ENCODE results near the gene CRYM. TPM values are rescaled to one million over a fixed set of nuclear protein-coding genes. Genes with fewer than 3 reads are reported as not detected.
"Not testable (repeated sequence)": the region's sequence is repeated elsewhere in the genome, so short reads cannot be mapped to it uniquely, and the experiment has no call there.

Gene CRYM
- total RNA-seq: not detected in 2 replicates

DNA sequence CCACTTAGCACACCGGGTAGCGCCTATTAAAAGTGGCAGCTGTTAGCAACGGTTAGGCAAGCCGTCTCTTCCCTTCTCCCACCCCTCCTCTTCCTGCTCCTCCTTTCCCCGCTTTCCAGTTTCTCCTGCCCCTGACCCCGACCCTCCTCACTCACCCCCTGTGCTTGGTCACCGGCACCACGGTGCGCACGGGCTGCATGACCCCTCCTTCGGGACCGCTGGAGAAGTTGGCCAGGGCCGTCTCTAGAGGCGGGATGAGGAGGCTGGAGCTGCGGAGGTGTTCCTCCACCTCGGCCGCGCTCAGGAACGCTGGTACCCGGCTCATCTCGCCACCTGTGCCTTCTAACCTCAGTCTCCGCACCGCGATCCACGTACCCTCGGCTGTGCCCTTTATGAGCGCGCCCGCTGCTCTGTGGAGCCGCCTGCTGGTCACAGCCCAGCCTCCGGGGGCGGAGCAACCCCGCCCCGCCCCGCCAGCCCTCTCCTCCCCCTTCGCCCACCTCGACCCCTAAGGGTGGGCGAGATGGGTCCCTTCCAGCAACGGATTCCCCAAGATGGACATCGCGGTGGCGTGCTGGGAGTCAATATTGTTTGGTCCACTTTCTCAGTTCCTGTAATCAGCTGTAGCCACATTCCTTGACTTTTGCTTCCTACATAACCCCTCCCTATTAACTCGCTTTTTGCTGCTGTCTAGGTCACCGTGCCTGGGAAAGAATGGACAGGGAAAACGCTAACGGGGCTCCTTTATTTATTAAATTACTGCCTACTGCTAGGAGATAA is at the start of gene CRYM:
TSS of gene CRYM (minus strand) at position 364 of the 780 bp plus-strand sequence. CDS start at position 325, 39 bp downstream.
- no peak for DNase-seq (ENCODE audit: low read depth, low spot score)

DNA sequence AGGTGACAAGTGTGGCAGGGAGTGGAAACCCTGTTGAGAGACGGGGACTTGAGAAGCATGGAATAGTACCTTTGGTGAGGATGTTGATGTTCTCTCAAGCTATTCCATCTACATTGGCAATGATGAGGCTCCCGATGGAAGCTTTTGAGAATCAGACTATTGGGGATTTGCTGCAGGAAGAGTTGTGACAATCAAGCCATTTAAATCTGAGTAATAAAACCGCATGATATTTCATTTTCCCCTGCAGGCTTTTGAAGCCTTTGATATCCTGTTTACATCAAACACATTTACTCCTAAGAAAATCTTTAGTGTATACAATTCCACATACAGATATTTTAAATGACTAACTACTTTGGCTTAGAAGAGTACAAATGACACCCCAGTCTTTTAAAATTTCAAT is 49.0 kb upstream of the CRYM start:
- no peak for DNase-seq (ENCODE audit: low read depth, low spot score)

DNA sequence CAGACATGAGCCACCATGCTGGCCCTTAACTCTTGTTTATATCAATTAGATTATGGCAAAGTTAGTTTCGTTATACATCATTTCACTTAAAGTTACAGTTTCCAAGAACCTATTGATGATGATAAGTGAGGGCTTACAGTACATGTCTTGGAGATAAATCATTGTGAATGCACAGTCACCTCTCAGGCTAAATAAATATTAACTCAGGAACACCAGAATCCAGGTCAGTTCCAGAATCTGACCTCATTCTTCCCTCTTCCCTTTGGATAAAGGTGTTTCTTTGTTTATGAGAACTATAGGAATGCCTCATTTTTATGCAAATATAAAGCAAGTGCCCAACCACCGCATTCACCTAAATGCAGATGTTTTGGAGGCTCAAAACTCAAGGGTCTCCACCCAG is 48.4 kb upstream of the CRYM start:
- DNase-seq (ENCODE audit: low read depth, low spot score): no peak

DNA sequence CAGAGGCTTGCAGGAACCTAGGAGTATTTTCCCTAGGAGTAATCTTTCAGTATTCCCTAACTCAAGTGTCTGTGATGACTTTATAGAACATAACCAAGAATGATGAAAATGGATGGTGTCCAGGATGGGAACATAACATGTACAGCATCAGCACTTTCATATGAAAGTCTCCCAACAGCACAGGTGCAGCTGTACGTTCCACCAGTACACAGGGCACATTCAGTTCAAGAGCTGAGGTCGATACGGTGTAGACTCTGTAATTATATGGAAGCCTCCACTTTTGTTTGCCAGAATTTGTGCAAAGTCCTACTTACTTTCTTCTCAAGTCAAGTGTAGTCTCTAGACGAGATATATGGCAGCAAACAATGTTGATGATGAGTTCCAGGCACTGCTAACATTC is 46.2 kb upstream of the CRYM start:
- DNase-seq (ENCODE audit: low read depth, low spot score): no peak

DNA sequence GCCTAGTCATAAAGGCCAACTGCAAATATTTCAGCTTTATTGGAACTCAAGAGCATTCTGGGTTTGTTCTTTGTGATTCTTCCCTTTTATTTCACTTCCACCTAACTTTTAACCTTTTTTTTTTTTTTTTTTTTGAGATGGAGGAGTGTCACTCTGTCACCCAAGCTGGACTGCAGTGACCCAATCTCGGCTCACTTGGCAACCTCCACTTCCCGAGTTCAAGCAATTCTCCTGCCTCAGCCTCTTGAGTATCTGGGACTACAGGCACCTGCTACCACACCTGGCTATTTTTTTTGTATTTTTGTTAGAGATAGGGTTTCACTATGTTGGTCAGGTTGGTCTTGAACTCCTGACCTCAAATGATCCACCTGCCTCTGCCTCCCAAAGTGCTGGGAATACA is 44.2 kb upstream of the CRYM start:
- DNase-seq (ENCODE audit: low read depth, low spot score): not testable (repeated sequence)

DNA sequence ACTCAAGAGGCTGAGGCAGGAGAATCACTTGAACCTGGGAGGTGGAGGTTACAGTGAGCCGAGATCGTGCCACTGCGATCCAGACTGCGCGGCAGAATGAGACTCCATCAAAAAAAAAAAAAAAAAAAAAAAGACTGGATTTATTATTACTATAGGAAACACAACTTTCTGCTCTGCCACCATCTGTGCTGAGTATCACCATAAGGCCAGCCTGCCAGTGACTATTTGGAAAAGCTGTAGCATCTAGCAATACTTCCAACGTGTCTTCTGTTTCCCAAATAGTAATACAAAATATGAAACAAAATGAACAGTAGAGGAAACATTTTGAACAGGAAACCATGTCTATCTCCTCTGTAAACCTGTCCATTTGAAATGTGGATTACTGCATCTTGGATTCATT is 43.6 kb upstream of the CRYM start:
- no peak for DNase-seq (ENCODE audit: low read depth, low spot score)

DNA sequence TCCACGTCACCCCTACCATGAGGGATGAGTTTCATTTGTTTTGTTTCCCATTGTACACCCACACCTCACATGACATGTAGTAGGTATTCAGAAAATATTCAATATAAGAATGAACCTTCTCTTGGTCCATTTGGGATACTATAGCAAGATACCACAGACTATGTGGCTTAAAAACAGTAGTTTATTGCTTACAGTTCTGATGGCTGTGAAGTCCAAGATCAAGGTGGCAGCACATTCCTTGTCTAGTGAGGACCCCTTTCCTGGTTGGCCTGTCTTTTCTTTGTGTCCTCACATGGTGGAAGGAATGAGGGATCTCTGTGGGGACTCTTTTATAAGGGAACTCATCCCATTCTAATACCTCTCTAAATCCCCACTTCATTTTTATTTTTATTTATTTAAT is 36.2 kb upstream of the CRYM start:
- DNase-seq (ENCODE audit: low read depth, low spot score): no peak

DNA sequence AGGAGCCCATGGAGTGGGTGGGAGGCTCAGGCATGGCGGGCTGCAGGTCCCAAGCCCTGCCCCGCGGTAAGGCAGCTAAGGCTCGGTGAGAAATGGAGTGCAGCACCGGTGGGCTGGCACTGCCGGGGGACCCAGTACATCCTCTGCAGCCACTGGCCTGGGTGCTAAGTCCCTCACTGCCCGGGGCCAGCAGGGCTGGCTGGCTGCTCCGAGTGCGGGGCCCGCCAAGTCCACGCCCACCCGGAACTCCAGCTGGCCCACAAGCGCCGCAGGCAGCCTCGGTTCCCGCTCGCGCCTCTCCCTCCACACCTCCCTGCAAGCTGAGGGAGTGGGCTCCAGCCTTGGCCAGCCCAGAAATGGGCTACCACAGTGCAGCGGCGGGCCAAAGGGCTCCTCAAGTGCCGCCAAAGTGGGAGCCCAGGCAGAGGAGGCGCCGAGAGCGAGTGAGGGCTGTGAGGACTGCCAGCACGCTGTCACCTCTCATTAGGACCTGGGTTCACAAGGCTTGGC is 34.8 kb upstream of the CRYM start:
- not testable (repeated sequence) for DNase-seq (ENCODE audit: low read depth, low spot score)

DNA sequence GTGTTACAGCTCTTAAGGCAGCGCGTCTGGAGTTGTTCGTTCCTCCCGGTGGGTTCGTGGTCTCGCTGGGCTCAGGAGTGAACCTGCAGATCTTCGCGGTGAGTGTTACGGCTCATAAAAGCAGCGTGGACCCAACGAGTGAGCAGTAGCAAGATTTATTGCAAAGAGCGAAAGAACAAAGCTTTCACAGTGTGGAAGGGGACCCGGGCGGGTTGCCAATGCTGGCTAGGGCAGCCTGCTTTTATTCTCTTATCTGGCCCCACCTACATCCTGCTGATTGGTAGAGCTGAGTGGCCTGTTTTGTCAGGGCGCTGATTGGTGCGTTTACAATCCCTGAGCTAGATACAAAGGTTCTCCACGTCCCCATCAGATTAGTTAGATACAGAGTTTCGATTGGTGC is 34.0 kb upstream of the CRYM start:
- not testable (repeated sequence) for DNase-seq (ENCODE audit: low read depth, low spot score)

DNA sequence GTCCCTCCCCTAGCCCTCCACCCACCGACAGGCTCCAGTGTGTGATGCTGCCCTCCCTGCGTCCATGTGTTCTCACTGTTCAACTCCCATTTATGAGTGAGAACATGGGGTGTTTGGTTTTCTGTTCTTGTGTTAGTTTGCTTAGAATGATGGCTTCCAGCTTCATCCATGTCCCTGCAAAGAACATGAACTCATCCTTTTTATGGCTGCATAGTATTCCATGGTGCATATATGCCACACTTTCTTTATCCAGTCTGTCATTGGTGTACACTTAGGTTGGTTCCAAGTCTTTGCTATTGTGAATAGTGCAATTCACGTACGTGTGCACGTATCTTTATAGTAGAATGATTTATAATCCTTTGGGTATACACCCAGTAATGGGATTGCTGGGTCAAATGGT is 28.6 kb upstream of the CRYM start:
- DNase-seq (ENCODE audit: low read depth, low spot score): not testable (repeated sequence)

DNA sequence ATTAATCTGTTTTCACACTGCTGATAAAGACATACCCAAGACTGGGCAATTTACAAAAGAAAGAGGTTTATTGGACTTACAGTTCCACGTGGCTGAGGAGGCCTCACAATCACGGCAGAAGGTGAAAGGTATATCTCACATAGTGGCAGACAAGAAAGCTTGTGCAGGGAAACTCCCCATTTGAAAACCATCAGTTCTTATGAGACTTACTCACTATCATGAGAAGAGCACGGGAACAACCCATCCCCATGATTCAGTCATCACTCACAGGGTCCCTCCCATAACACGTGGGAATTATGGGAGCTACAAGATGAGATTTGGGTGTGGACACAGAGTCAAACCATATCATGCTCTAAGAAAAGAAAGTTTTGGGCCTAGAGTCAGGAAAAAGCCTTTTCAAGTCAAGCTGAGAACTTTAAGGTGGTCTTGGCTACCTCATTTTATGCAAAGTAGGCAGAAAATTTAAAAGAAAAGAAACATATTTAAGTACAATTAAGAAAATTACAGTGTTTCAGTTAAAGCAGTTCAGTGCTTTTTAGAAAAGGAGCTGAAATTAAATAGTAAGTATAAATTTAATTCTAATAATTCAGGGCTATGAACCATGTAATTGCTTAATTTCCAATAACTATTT is 24.9 kb upstream of the CRYM start:
- DNase-seq (ENCODE audit: low read depth, low spot score): no peak

DNA sequence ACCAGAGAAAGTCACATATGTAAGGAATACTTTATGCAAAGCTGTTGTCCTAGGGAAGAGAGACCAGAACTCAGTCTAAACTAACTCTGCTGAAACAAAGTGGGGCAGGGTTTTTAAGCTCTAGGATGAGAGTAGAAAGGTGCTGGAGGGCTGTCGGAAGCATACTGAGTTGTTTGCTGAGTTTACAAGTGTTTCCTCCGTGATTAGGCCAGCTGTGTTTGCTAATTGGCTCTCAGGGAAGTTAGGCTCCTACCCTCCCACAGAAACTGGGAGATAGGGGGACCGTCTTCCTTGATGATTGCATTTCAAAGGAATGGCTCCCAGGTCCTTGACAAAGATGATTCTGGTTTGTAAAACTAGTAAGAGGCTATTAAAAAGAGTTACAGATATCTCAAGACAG is 24.4 kb upstream of the CRYM start:
- no peak for DNase-seq (ENCODE audit: low read depth, low spot score)

DNA sequence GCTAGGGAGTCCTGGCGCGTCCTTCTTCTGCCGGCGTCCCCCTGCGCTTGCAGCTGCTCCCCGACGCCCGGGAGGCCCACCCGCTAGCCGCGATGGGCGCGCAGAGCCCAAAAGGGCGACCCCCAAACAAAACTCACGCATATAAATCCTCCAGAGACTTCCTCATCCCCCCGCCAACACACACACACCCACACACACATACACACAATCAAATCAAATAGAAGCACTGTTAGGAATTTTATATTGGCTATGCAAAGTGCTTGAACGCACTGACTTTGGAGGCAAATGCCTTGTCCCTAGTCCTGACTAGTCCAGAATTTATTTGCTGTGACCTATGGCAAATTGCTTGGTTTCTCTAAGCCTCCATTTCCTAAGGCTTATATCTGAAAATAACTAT is 23.8 kb upstream of the CRYM start:
- no peak for DNase-seq (ENCODE audit: low read depth, low spot score)

DNA sequence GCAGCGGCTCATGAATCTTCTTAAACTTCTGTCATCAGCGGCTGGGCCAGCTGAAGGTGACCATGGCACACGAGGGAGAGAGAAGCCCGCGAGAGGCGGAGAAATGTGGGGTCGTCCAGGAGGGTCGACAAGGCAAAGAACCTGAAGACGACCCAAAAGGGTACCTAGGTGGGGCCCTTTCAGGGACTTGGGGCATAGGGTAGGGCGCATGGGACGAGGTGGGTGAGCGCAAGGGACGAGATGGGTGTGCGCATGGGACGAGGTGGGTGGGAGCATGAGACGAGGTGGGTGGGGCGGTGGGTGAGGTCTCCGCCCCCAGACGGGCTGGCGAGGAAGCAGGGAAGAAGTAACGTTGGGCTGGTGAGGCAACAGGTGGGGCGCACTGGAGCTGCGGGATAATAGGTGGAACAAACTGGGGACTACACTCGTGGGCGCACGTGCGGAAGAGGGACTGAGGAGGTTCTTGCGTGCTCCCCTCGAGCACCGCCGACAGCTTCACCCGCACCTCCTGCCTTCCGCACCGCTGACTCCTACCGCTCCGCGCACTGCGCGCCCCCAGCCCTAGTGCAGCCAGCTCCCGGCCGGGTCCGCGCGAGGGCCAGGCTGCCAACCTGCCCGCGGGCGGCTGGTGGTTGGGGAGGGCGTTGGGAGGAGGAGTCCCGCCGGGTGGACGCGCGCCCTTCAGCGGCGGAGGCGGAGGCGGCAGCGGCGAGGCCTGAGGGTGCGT is 23.2 kb upstream of the CRYM start:
- peak; percentile 27 for DNase-seq (ENCODE audit: low read depth, low spot score)

DNA sequence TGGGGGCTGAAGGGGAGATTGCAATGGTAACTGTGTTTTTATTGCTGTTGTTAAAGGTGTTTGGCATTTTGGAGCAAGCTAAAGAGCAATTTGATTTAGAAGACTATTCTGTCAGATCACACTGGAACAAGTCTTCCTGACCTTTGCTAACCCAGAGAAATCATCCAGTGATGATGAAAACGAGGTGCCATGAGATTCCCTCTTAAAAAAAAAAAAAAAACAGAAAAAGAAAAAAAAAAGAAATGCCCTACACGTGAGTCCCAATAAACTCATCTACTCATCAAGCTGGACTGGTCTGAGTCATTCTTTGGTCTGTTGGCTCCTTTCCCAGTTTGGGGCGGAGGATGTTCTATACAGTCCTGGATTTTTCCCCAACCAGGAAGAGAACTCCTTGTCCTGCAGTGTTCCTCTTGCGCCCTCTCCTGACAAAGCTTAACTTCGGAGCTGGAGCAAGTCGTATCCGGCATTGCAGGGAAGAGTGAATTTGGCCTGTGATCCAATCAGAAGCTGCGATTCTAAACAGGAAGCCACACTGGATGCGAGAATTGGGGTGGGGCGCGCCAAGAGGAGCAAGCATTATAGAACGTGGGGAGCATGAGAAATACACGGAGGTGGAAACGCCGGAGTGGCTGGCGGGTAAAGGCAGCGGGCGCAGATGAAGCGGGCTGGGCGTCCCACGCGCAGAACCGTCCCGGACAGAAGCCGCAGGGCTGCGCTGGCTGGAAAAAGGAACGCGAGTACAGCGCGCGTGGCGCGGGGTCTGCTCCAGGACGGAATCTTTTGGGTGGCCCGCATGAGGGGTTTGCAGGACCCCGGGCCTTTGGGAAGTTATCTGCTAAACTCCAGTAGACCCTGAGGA is 22.4 kb upstream of the CRYM start:
- peak; percentile 98 for DNase-seq (ENCODE audit: low read depth, low spot score)

DNA sequence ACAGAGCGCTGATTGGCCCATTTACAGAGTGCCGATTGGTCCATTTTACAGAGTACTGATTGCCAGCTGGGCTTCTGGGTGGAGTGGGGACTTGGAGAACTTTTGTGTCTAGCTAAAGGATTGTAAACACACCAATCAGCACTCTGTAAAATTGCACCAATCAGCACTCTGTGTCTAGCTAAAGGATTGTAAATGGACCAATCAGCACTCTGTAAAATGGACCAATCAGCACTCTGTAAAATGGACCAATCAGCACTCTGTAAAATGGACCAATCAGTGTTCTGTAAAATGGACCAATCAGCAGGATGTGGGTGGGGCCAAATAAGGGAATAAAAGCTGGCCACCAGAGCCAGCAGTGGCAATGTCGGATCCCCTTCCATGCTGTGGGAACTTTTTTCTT is 11.7 kb upstream of the CRYM start:
- not testable (repeated sequence) for DNase-seq (ENCODE audit: low read depth, low spot score)

DNA sequence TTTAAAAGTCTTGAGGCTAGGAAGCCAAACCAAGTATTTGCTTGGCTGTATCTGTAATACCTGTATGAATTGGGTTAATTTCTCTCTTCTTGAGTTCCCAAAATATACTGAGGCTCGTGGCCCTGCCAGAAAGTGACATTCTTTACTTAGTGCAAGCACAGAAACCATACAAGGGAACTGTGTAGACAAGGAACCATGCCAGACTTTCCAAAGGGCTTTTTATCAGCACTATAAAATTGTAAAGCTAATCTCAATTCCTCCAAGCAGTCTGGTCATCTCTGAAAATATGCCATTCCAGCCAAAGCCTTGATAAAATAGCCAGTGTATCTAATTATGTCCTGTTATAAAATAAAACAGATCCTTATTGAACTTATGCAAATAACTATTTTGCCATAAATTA is 7.2 kb upstream of the CRYM start:
- DNase-seq (ENCODE audit: low read depth, low spot score): no peak

DNA sequence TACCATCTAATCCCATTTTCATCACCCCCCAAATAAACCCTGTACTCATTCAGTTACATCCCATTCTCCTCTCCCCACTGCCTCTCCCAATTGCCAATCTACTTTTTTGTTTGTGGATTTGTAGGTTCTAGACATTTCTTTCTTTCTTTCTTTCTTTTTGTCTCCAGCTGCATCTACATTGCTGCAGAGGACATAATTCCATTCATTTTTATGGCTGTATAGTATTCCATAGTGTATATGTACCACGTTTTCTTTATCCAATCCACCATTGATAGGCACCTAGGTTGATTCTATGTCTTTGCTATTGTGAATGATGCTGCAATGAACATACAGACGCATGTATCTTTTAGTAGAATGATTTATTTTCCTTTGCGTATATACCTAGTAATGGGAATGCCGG is 6.3 kb upstream of the CRYM start:
- no peak for DNase-seq (ENCODE audit: low read depth, low spot score)

DNA sequence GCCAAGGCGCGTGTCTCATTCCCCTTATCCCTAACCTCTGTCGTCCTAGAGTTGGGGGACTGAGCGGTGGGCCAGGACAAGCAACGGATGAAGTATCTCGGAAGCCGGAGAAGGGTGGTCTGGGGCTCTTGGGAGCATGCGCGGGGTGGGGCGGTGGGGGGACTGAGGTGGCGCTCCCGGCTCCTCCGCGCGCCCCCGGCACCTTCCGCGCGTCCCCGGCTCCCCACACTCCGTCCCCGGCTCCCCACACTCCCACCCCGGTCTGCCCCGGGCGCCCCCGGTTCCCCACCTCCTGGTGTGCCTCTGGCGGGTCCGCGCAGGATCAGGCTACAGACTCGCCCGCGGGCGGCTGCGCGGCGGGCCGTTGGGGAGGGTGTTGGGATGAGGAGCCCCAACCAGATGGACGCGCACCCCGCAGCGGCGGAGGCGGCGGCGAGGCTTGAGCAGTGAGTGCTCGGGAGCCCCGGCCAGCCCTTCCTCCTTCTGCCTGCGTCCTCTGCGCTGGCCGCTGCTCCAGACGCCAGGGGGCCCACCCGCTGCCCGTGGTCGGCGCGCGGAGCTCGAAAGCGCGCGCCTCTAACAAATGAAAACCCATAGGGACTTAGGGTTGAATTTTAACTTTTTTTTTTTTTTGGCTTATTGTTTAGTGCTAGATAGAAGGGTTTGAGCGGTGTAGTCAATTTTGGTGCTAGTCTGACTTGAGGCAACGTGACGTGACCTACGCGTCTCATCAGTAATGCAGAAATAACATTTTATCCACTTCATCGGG is 5.6 kb upstream of the CRYM start:
- DNase-seq (ENCODE audit: low read depth, low spot score): no peak

DNA sequence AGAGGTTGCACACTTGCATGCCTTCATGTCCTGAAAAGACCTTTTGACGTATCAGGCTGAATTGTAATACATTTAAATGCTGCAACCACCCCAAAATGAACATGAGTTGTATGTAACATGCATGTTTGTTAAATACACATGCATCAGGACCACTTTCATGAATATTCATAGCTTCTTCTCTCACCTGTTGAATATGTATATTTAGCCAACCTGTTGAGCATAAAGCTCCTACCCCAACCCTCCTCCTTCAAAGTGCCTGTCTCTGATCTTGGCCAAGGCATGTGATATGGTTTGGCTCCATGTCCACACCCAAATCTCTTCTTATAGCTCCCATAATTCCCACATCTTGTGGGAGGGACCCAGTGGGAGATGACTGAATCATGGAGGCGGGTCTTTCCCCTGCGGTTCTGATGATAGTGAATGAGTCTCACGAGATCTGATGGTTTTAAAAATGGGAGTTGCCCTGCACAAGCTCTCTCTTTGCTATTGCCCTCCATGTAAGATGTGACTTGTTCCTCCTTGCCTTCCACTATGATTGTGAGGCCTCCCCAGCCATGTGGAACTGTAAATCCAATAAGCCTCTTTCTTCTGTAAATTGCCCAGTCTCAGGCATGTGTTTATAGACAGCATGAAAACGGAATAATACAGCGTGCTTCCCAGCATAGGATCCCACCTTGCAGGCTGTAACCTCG is 3.8 kb upstream of the CRYM start:
- no peak for DNase-seq (ENCODE audit: low read depth, low spot score)
